Measurements from ENCODE around the gene FOSB. TPM values are rescaled to one million over a fixed set of nuclear protein-coding genes. Genes with fewer than 3 reads are reported as not detected.

FOSB gene
- total RNA-seq, 1 experiment from 2014 or later = 29.3 TPM

DNA sequence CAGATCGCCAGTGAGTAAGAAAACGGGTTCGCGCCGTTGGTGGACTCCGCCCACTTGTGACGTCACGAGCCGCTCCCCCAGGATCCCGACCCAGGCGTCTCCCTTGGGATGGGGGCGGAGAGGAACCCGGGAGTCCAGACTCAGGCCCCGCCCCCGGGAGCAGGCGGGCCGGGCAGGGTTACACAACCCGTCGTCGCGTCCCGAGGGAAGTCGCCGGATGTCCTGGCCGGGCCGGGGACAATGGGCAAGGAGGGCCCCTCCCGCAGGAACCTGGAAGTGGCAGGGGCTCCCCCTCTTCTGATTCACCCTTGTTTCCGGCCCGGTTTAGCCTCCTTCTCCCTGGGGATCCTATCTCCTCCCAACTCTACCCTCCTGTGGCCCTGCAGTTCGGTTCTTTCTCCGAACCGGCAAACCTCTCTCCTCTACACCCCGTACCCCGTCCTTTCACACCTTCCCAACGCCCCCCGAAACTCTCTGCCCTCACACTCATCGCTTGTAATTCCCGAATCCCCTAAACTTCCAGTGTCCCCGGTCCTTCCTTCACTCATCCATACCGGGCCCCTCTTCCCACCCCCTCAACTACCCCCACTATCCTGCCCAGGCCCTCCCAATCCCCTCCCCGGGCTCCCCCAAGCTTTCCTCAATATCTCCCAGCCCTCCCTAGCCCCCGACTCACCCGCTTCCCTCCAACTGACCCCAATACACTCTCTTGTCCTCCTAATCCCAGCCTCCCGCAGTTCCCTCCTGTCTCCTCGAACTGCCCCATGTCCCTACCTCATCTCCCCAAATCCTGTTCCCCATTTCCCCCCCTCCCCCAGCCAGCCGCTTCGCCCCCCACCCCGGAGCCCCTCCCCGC, 24.1 kb upstream of the FOSB start:
- peak; percentile 98 for DNase-seq (ENCODE audit: unreplicated experiment)
- ChIA-PET CTCF (interaction anchor here (21.1 kb wide), 1 partner anchor 37 kb away, joined by 386 read pairs; no protein-coding TSS in a partner anchor), POLR2A (interaction anchor here (7.8 kb wide), 1 partner anchor 24 kb away, joined by 148 read pairs; the partner anchor contains the start of gene FOSB)
- intact Hi-C loops (cut with micrococcal nuclease) = loop anchor here (1.0 kb wide), 2 partner anchors 24 to 35 kb away; partner anchors contain the start of gene FOSB
- no peaks in the 10 kb centered on the region for H3K27me3 Mint-ChIP-seq (ENCODE audit: insufficient read depth, unreplicated experiment)
- no peaks in the 10 kb centered on the region for H3K9me3 Mint-ChIP-seq (ENCODE audit: unreplicated experiment)
- H3K4me1 Mint-ChIP-seq (ENCODE audit: insufficient read depth, unreplicated experiment) = peaks cover 38% of the 10 kb centered on the region
- TSS peak; percentile 54 for BruUV-seq (replicated peaks)
- H3K36me3 Mint-ChIP-seq (ENCODE audit: insufficient read depth, unreplicated experiment) = peaks cover 11% of the 10 kb centered on the region
- peak overlapping the region; percentile 91 for H3K27ac Mint-ChIP-seq (ENCODE audit: low read depth, unreplicated experiment)
- peak overlapping the region; percentile 77 for H3K4me3 Mint-ChIP-seq (ENCODE audit: unreplicated experiment)
- no peak for TF ChIP-seq CTCF (IDR thresholded peaks at IDR 0.05; ENCODE audit: unreplicated experiment)

DNA sequence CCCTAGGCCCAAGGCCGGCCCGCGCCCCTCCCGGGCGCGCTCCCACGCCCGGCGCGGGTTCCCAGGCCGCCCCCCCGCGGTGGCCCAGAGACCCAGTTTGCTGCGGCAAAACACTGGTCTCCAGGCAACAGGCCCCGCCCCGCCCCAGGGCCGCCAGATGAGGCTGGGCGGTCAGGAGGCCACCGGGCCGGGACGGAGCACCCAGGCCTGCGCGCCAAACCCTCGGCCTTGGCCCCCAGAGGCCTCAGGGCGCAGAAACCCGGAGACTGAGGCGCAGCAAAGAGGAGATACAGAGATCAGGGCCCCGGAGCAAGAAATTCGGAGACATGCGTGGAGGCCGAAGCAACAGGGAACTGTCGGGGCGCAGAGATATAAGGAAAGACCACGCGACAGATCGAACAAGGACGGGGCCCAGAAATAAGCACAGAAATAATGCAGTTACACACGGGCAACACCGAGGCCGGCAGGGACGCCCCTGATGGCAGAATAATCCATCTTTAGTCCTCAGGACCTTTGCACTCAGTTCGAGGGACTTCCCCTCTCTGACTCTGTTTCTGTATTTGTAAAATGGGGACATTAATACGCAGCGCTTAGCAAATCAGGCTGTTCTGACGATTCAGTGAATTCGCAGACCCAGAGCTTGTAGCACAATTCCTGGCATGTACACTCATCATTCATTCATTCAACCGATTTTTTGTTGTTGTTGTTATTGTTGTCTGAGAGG, 23.3 kb upstream of the FOSB start:
- Mint-ChIP-seq H3K4me1 (ENCODE audit: insufficient read depth, unreplicated experiment) (peaks cover 45% of the 10 kb centered on the region), H3K27ac (ENCODE audit: low read depth, unreplicated experiment) (peak overlapping the region; percentile 91), H3K36me3 (ENCODE audit: insufficient read depth, unreplicated experiment) (peaks cover 6% of the 10 kb centered on the region), H3K27me3 (ENCODE audit: insufficient read depth, unreplicated experiment) (no peaks in the 10 kb centered on the region), H3K9me3 (ENCODE audit: unreplicated experiment) (no peaks in the 10 kb centered on the region), H3K4me3 (ENCODE audit: unreplicated experiment) (peak overlapping the region; percentile 77)
- POLR2A ChIA-PET = interaction anchor here (0.6 to 7.8 kb wide), 5 partner anchors 12 to 41 kb away, joined by 3 to 148 read pairs (median 12); partner anchors contain the start of genes FOSB and PPP1R13L
- TF ChIP-seq CTCF (IDR thresholded peaks at IDR 0.05; ENCODE audit: unreplicated experiment) = no peak
- DNase-seq (ENCODE audit: unreplicated experiment) = peak; percentile 80
- CTCF ChIA-PET = interaction anchor here (0.6 to 3.7 kb wide), 3 partner anchors 13 to 43 kb away, joined by 3 to 22 read pairs (median 4); no protein-coding TSS in a partner anchor
- BruUV-seq (replicated peaks) = no TSS peak
- intact Hi-C loops (cut with micrococcal nuclease) = no loop called here

DNA sequence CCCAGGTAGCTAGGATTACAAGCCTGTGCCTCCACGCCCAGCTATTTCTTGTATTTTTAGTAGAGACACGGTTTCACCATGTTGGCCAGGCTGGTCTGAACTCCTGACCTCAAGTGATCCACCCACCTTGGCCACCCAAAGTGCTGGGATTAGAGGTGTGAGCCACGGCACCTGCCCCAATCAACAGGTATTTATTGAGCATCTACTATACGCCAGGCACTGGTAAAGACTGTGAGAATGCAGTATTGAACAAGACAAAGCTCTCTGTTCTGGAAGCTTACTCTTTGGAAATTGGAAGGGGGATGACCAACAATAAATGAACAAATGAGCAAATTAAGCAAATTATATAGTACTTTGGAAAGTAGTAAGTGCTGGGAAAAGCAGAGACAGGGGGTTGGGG, 22.7 kb upstream of the FOSB start:
- TF ChIP-seq CTCF (IDR thresholded peaks at IDR 0.05; ENCODE audit: unreplicated experiment) = no peak
- H3K9me3 Mint-ChIP-seq (ENCODE audit: unreplicated experiment) = no peaks in the 10 kb centered on the region
- H3K27ac Mint-ChIP-seq (ENCODE audit: low read depth, unreplicated experiment) = peak overlapping the region; percentile 91
- ChIA-PET CTCF (interaction anchor here (0.6 to 3.7 kb wide), 7 partner anchors 12 to 129 kb away, joined by 3 to 22 read pairs (median 4); no protein-coding TSS in a partner anchor), POLR2A (interaction anchor here (0.6 to 7.8 kb wide), 5 partner anchors 11 to 42 kb away, joined by 3 to 148 read pairs (median 12); partner anchors contain the start of genes FOSB and PPP1R13L)
- DNase-seq (ENCODE audit: unreplicated experiment) = no peak
- no TSS peak for BruUV-seq (replicated peaks)
- intact Hi-C loops (cut with micrococcal nuclease) = no loop called here
- no peak overlapping the region for H3K4me3 Mint-ChIP-seq (ENCODE audit: unreplicated experiment)
- peaks cover 6% of the 10 kb centered on the region for H3K36me3 Mint-ChIP-seq (ENCODE audit: insufficient read depth, unreplicated experiment)
- no peaks in the 10 kb centered on the region for H3K27me3 Mint-ChIP-seq (ENCODE audit: insufficient read depth, unreplicated experiment)
- H3K4me1 Mint-ChIP-seq (ENCODE audit: insufficient read depth, unreplicated experiment) = peaks cover 47% of the 10 kb centered on the region
